GM19240 (cell line): ENCODE measurements around the gene SLC29A3.

Source experiments
- DNase-seq: peaks from one replicate; pipeline ENCODE4 v3.0.0; 2011; ENCODE audit warnings: low spot score; ENCODE audit not compliant: insufficient read length

SLC29A3 gene

GRCh38 chr10:71390921-71391690, 72.0 kb downstream of the SLC29A3 start:
- DNase-seq, result no peak

GRCh38 chr10:71391701-71392100, 72.6 kb downstream of the SLC29A3 start:
- no peak for DNase-seq

- no peak for DNase-seq
Observed at GRCh38 chr10:71392292-71392691, 73.2 kb downstream of the SLC29A3 start.

- DNase-seq, result no peak
Observed at GRCh38 chr10:71392791-71393781, 74.0 kb downstream of the SLC29A3 start.

GRCh38 chr10:71393841-71394475, 74.9 kb downstream of the SLC29A3 start:
- no peak for DNase-seq

GRCh38 chr10:71394926-71395562, 76.0 kb downstream of the SLC29A3 start:
- DNase-seq, result no peak

GRCh38 chr10:71395621-71396020, 76.6 kb downstream of the SLC29A3 start:
- DNase-seq, result no peak

- no peak for DNase-seq
Observed at GRCh38 chr10:71396084-71396710, 77.1 kb downstream of the SLC29A3 start.

- no peak for DNase-seq
Observed at GRCh38 chr10:71396711-71397295, 77.7 kb downstream of the SLC29A3 start, which contains the start of gene CDH23. Gene CDH23, plus strand, starts transcription at chr10:71396920. Its CDS starts 42,912 bp downstream, at chr10:71439832.

- no peak for DNase-seq
Observed at GRCh38 chr10:71397296-71398212, 78.5 kb downstream of the SLC29A3 start.

GRCh38 chr10:71398976-71399375, 79.9 kb downstream of the SLC29A3 start:
- DNase-seq, result no peak

- DNase-seq, result no peak
Observed at GRCh38 chr10:71399946-71400345, 80.9 kb downstream of the SLC29A3 start.

- no peak for DNase-seq
Observed at GRCh38 chr10:71401056-71401455, 82.0 kb downstream of the SLC29A3 start.

- DNase-seq, result no peak
Observed at GRCh38 chr10:71402005-71402404, 82.9 kb downstream of the SLC29A3 start.

- DNase-seq, result no peak
Observed at GRCh38 chr10:71404503-71405295, 85.6 kb downstream of the SLC29A3 start.

GRCh38 chr10:71406878-71407277, 87.8 kb downstream of the SLC29A3 start:
- no peak for DNase-seq

- no peak for DNase-seq
Observed at GRCh38 chr10:71408436-71409225, 89.6 kb downstream of the SLC29A3 start.
